Eye (tissue), 1 donor: Measurements from ENCODE around the gene SPINK4.

Experiments used
- DNase-seq: peaks from one replicate; pipeline ENCODE4 v3.0.0-alpha.2; 2015

Gene SPINK4

GRCh38 chr9:33263131-33264002 is 23.4 kb downstream of the SPINK4 start:
- peak; percentile 70 for DNase-seq

GRCh38 chr9:33264003-33264472 is 24.1 kb downstream of the SPINK4 start:
- no peak for DNase-seq

GRCh38 chr9:33264473-33265177 is 24.7 kb downstream of the SPINK4 start, which contains the start of the genes BAG1 and CHMP5:
Gene BAG1 (minus strand): TSS chr9:33264708.
Gene CHMP5 (plus strand): TSS chr9:33265049. CDS start chr9:33265079, 30 bp downstream.
- peak; percentile 100 for DNase-seq

- no peak for DNase-seq
Measured at GRCh38 chr9:33265211-33265865, 25.4 kb downstream of the SPINK4 start.

GRCh38 chr9:33267151-33267767 is 27.3 kb downstream of the SPINK4 start:
- no peak for DNase-seq

- no peak for DNase-seq
Measured at GRCh38 chr9:33270146-33270545, 30.2 kb downstream of the SPINK4 start.

GRCh38 chr9:33272061-33272460 is 32.1 kb downstream of the SPINK4 start:
- DNase-seq, result no peak

- DNase-seq, result no peak
Measured at GRCh38 chr9:33273266-33273971, 33.5 kb downstream of the SPINK4 start.

GRCh38 chr9:33273972-33274328 is 34.0 kb downstream of the SPINK4 start:
- no peak for DNase-seq

GRCh38 chr9:33277484-33277883 is 37.5 kb downstream of the SPINK4 start:
- DNase-seq, result no peak

GRCh38 chr9:33285502-33285901 is 45.5 kb downstream of the SPINK4 start:
- no peak for DNase-seq

- DNase-seq, result peak; percentile 74
Measured at GRCh38 chr9:33287087-33287490, 47.1 kb downstream of the SPINK4 start.

GRCh38 chr9:33288235-33288634 is 48.3 kb downstream of the SPINK4 start:
- DNase-seq, result no peak

GRCh38 chr9:33288828-33289483 is 49.0 kb downstream of the SPINK4 start:
- no peak for DNase-seq

GRCh38 chr9:33289496-33289895 is 49.5 kb downstream of the SPINK4 start:
- DNase-seq, result peak; percentile 39

- no peak for DNase-seq
Measured at GRCh38 chr9:33289936-33290246, 49.9 kb downstream of the SPINK4 start.

- peak; percentile 99 for DNase-seq
Measured at GRCh38 chr9:33290247-33291030, 50.5 kb downstream of the SPINK4 start, which contains the start of gene NFX1. Gene NFX1 (plus strand): TSS chr9:33290516. CDS start chr9:33290573, 57 bp downstream.

- DNase-seq, result no peak
Measured at GRCh38 chr9:33291031-33291397, 51.0 kb downstream of the SPINK4 start.

GRCh38 chr9:33291901-33292300 is 51.9 kb downstream of the SPINK4 start:
- DNase-seq, result no peak

- DNase-seq, result no peak
Measured at GRCh38 chr9:33293782-33294181, 53.8 kb downstream of the SPINK4 start.
